GM21390 (cell line): ENCODE measurements around the gene ACP7.
"Not testable (repeated sequence)": the region's sequence is repeated elsewhere in the genome, so short reads cannot be mapped to it uniquely, and the experiment has no call there.

Experiments used
- ATAC-seq: cut with Tn5 transposase; IDR thresholded peaks from one replicate; pipeline ENCODE4 v1.9.1; 2021; ENCODE audit not compliant: unreplicated experiment

The ACP7 gene

GRCh38 chr19:39083983-39084731 is at the start of gene ACP7:
ACP7 (plus strand) TSS chr19:39084368; CDS start chr19:39085270, 902 bp downstream.
- no peak for ATAC-seq

DNA sequence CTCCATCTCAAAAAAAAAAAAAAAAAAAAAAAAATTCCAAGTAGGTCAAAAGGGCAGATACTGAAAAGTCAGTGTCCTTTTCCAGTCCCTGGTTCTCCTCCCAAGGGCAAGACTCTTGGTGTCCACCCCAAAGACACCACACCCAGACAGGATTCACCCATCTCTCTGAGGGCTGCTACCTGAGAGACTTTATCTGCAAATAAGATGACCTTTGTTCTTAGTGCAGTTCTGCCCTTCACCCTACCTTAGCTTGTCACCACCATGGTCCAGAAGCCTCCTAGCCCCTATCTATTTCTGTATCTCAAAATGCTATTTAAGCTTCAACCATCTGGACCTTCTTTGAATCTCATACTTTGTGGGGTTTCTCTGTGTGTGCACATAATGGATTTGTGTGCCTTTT is 47.6 kb upstream of the ACP7 start:
- ATAC-seq, result no peak

DNA sequence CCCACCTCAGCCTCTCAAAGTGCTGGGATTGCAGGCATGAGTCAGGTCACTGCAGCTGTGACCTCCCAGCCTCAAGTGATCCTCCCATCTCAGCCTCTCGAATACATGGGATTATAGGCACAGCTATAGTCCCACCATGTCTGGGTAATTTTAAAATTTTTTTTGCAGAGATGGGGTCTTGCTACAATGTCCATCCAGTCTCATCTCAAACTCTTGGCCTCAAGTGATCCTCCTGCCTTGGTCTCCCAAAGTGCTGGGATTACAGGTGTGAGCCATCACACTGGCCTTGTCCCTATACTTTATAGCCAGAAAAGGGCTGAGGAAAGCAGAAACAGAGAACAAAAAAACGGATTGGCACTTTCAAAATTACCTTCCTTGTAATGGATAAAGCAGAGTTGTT is 47.0 kb upstream of the ACP7 start:
- no peak for ATAC-seq

- no peak for ATAC-seq
These were observed 46.1 kb upstream of the ACP7 start for GRCh38 chr19:39038098-39038497.

GRCh38 chr19:39045506-39045905 is 38.7 kb upstream of the ACP7 start:
- no peak for ATAC-seq

DNA sequence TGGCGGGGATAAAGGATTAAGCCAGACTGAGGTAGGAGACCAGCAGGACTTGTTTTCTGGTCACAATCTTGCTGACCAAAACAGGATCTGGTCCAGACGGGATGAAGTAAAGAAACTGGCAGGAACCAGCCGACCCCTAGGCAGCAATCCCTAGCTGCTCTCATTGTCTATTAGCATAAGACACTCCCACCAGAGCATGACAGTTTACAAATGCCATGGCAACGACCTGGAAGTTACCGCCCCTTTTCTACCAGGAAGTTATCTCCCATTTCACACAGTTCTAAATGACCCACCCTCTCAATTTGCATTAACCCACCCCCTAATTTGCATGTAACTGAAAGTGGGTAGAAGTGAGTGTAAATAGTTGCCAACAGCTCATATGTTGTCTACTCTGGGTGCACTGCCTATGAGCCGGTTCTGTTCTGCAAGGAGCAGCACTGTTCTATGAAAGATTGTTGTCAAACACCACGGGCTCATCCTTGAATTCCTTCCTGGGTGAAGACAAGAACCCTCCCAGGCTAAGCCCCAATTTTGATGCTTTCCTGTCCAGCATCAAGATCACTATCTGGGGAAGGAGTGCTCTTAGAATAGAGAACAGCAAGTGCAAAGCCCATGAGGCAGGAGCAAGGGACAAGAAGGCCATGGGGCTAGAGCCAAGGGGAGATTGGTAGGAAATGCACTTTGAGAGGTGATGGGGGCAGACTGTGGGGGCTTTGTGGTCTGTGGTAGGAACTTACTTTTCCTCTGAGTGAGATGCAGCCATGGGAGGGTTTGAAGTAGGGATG is 37.9 kb upstream of the ACP7 start:
- ATAC-seq, result no peak

GRCh38 chr19:39047073-39047472 is 37.1 kb upstream of the ACP7 start:
- ATAC-seq, result no peak

- no peak for ATAC-seq
These were observed 31.9 kb upstream of the ACP7 start for GRCh38 chr19:39052243-39052746.

- ATAC-seq, result no peak
These were observed 31.3 kb upstream of the ACP7 start for GRCh38 chr19:39052846-39053245.

DNA sequence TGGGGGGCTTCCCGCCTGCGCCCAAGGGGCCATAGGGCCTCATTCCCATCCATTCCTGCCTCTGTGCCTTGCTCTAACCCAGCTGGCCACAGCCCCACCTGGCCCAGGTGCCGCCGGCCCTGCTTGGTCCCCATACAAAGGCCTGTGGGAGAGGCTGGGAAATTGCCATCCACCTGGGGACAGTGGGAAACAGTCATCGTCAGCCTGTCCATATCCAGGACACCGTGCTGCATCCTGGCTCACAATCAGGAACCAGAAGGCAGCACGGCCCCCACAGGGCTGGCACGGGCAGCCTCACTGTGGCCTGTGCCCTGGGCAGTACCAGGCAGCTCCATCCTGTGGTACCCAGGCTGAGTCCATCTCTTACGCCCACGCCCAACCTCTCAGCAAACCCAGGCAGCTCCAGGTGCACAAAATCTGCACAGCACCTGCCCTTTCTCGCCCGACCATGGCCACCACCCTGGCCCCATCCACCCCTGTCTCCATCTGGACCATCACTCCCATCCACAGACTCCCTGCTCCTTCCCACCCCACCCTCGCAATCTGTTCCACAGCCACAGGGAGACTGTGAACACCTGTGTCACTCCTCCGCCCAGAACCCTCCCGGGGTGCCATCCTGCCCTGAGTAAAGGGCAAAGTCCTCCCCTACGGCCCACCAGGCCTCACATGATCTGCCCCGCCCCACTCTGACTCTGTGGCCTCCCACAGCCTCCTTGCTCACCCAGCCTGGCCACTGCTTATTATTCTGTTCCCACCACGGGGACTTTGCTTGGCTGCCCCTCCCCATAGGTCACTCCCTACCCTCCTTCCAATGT is 30.7 kb upstream of the ACP7 start:
- ATAC-seq, result no peak

DNA sequence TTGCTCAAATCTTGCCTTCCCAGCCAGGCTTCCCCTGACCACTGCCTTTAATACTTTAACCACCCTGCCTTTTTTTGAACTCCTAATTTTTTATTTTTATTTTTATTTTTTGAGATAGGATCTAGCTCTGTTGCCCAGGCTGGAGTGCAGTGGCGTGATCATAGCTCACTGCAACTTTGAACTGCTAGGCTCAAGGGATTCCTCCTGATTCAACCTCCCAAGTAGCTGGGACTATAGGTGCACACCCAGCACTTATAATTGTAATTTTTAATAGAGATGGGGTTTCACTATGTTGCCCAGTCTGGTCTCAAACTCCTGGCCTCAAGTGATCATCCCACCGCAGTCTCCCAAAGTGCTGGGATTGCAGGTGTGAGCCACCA is 30.1 kb upstream of the ACP7 start:
- no peak for ATAC-seq

DNA sequence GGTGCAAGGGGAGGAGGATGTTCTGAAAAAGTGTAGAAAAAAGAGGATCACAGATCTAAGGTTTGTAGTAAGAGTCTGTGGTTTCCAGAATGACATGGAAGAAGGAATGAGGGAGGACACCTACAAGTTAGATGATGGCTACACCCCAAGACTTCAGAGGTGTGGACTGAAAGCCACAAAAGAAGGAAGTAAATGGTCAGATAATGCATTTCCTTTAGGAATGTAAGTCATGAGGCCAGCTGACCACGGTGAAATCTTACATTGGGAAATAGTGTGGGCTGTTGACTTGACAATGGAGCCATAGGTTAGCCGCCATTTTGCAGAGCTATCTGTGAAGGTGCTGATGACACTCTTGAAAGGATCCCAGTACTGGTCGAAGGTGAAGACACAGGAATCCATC is 26.6 kb upstream of the ACP7 start:
- no peak for ATAC-seq

DNA sequence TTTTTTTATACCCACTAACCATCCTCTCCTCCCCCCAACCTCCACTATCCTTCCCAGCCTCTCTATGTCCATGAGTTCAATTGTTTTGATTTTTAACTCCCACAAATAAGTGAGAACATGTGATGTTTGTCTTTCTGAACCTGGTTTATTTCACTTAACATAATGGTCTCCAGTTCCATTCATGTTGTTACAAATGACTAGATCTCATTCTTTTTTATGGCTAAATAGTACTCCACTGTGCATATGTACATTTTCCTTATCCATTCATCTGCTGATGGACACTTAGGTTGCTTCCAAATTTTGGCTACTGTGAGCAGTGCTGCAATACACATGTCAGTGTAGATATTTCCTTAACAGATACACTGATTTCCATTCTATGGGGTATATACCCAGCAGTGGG is 24.9 kb upstream of the ACP7 start:
- ATAC-seq, result no peak

GRCh38 chr19:39060171-39060570 is 24.0 kb upstream of the ACP7 start:
- ATAC-seq, result no peak

DNA sequence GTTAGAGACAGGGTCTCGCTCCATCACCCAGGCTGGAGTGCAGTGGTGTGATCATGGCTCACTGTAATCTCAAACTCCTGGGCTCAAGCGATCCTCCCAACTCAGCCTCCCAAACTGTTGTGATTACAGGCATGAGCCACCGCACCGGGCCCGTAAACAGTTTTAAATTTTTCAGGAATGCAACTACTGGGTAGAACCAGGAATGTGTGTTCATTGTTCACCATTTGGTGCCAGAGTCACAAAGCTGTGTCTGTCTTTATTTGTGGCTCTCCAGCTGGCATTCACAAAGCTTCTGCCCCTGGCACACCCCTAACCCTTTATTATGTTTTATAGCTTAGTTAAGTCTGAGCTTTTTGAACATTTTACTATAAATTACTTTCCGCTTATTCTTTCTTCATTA is 19.8 kb upstream of the ACP7 start:
- ATAC-seq, result no peak

GRCh38 chr19:39065928-39066327 is 18.2 kb upstream of the ACP7 start:
- no peak for ATAC-seq

DNA sequence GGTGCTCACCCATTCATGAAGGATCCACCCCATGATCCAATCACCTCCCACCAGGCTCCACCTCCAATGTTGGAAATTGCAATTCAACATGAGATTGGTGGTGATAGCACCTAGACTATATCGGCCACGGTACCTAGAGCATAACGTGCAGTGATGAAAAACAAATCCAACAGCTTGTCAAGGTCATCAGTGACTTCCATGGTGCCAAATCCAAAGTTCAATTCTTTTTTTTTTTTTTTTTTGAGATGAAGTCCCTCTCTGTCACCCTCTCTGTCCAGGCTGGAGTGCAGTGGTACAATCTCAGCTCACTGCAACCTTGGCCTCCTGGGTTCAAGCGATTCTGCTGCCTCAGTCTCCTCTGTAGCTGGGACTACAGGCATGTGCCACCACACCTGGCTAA is 17.1 kb upstream of the ACP7 start:
- no peak for ATAC-seq

- not testable (repeated sequence) for ATAC-seq
These were observed 15.9 kb upstream of the ACP7 start for GRCh38 chr19:39068259-39068658.

GRCh38 chr19:39070888-39071287 is 13.3 kb upstream of the ACP7 start:
- ATAC-seq, result no peak

- no peak for ATAC-seq
These were observed 9.9 kb upstream of the ACP7 start for GRCh38 chr19:39074205-39074692.

- ATAC-seq, result no peak
These were observed 9.2 kb upstream of the ACP7 start for GRCh38 chr19:39074942-39075341.
